Heart left ventricle (tissue), 16 donors: Measurements from ENCODE around the gene SSC5D. TPM values are rescaled to one million over a fixed set of nuclear protein-coding genes. Genes with fewer than 3 reads are reported as not detected.

Source experiments
- ATAC-seq, 4 donors: fragments of 200-7000 bp; cut with Tn5 transposase; one replicate each; pipeline ENCODE4 v1.9.1; 2020 to 2022; ENCODE audit warnings: moderate library complexity in 4 of 4, mild to moderate bottlenecking in 3 of 4, moderate number of reproducible peaks in 1 of 4
- DNase-seq, 5 donors: peaks; one replicate each; pipeline ENCODE4 v3.0.0-alpha.2; 2020
- H3K27ac ChIP-seq, 12 donors: fragments of 200-600 bp; sonication (generic) in 4 of 12; one replicate each; pipeline versions ENCODE4 v1.5.0 to v1.8.0; 2016 to 2022; ENCODE audit warnings: mild to moderate bottlenecking in 2 of 12
- H3K27me3 ChIP-seq, 9 donors: fragments of 200-600 bp; sonication (generic) in 2 of 9; one replicate each; pipeline versions ENCODE4 v1.5.1 to v1.8.0; 2016 to 2022; ENCODE audit warnings: mild to moderate bottlenecking in 3 of 9
- H3K36me3 ChIP-seq, 9 donors: fragments of 200-600 bp; sonication (generic) in 2 of 9; one replicate each; pipeline versions ENCODE4 v1.5.0 to v1.8.0; 2018 to 2022; ENCODE audit warnings: mild to moderate bottlenecking in 2 of 9
- H3K4me1 ChIP-seq, 12 donors: fragments of 200-600 bp; sonication (generic) in 4 of 12; one replicate each; pipeline versions ENCODE4 v1.5.0 to v1.8.0; 2016 to 2022; ENCODE audit warnings: mild to moderate bottlenecking in 3 of 12
- H3K4me3 ChIP-seq, 12 donors: fragments of 200-600 bp; sonication (generic) in 4 of 12; one replicate each; pipeline versions ENCODE4 v1.5.0 to v1.8.0; 2017 to 2022; ENCODE audit warnings: mild to moderate bottlenecking in 9 of 12, moderate library complexity in 4 of 12
- H3K9me3 ChIP-seq, 12 donors: fragments of 200-600 bp; sonication (generic) in 4 of 12; one replicate each; pipeline versions ENCODE4 v1.5.0 to v1.8.0; 2016 to 2022; ENCODE audit warnings: mild to moderate bottlenecking in 1 of 12
- CTCF ChIP-seq, 12 donors: fragments of 200-600 bp; sonication (generic) in 4 of 12; IDR thresholded peaks; one replicate each; pipeline versions ENCODE4 v1.5.0 to v1.8.0; 2018 to 2022; ENCODE audit warnings: antibody characterized with exemption in 12 of 12, mild to moderate bottlenecking in 5 of 12
- POLR2A ChIP-seq, 2 donors: fragments of 450-650 bp; IDR thresholded peaks; one replicate each; pipeline ENCODE4 v1.6.1; 2017; ENCODE audit warnings: antibody characterized with exemption in 2 of 2, mild to moderate bottlenecking in 2 of 2, moderate library complexity in 2 of 2
- WGBS, 4 donors: extraction: QIAGEN DNeasy Blood & Tissue Kit in 2 of 4; methylation state at CpG; one replicate each; pipeline versions ENCODE4 v1.1.5 to v1.1.7; 2013 to 2018; 5-methylcytosine and 5-hydroxymethylcytosine counted together
- intact Hi-C, 10 donors: fragments of 100-400 bp; cut with DNase I; formaldehyde crosslinking; loops; one replicate each; pipeline versions ENCODE4 v1.11.1 to v1.14.2; 2022
- polyA plus RNA-seq, 2 donors: library from polyadenylated mRNA; stranded (reverse); fragments of 200-250 nt; gene quantifications; one replicate each; pipeline ENCODE4 v1.2.3, GENCODE V29; 2013
- total RNA-seq, 9 donors: library from RNA; depleted of rRNA in 2 of 9; stranded (reverse); fragments of >200 nt in 2 of 9; fragmentation: NEBNext Ultra II Directional in 3 of 9; extraction: Animal tissue kit (Norgen Biotek cat#: 25700) in 3 of 9; gene quantifications; one replicate each; pipeline versions ENCODE4 v1.1.0 to v1.2.4, GENCODE V29; 2016 to 2023
- donor health status: ischemic (EF 13 %, LVEDD 7.1; RV severe dilation, severe dysfunction).
- donor health status: healthy with polysubstance abuse.
- donor health status: DM: no; HTN: yes; CAD: no.
- donor health status: DM: no; HTN: no; CAD: no.
- donor health status: ischemic (EF 25% LVEDD 6.9; RV normal size, moderate dysfunction).
- donor health status: ischemic (EF 25% LVEDD 5.7; RV mildly dilated, moderate dysfunction).
- donor health status: healthy.
- donor health status: DM: yes; HTN: yes; CAD: no.
- donor health status: ischemic (EF 35%, LVEDD 5.7; RV mildly dilated, moderate dysfunction).
- donor health status: nonischemic (EF 11% LVEDD 7.7; RV severe dilation, severe dysfunction).
- donor health status: DM: yes; HTN: yes; CAD: no.
- donor health status: PGD.
- donor health status: ischemic (EF 29% LVEDD 5.4; RV normal size, mild dysfunction).
- donor health status: nonischemic (EF 23%, LVEDD 6.1; RV moderate dilation, normal function).

The SSC5D gene
- total and polyA plus RNA-seq, 11 donors = 0.91 to 6.2 (median 3.1) TPM

DNA sequence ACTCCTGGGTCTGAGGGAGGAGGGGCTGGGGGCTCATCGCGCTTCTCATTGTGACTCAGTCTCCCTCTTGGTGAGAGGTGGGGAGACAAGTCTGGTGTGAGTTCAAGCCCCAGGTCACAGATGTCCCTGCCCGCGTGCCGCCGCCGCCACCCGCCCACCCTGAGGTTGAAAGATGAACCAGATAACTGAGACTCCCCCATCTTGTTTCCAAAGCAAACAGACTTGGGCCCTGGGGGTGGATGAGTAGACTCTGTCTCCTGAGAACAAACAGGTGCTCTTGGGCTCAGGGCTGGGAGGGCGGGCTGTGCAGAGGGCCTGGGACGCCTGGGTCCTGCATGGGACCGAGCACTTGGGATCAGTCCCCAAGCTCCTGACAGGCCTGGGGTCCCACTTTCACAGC, 48.1 kb downstream of the SSC5D start:
- H3K9me3 ChIP-seq = no peaks in the 10 kb centered on the region
- no peak for ATAC-seq
- 88 to 97% (median 94%) methylated on average over 8 to 11 of the region's 11 CpGs for WGBS, 4 donors
- peak overlapping the region in 1 of 12 donors; percentile 34 for H3K4me3 ChIP-seq
- intact Hi-C loops = no loop called here
- H3K36me3 ChIP-seq = no peaks in the 10 kb centered on the region
- no peak for DNase-seq
- H3K27me3 ChIP-seq = no peaks in the 10 kb centered on the region
- H3K4me1 ChIP-seq = peaks cover 0 to 8% (median 0%) of the 10 kb centered on the region in 12 donors
- no peak for TF ChIP-seq POLR2A (IDR thresholded peaks at IDR 0.05)
- TF ChIP-seq CTCF (IDR thresholded peaks at IDR 0.05) = no peak
- H3K27ac ChIP-seq = no peak overlapping the region

GRCh38 chr19:55536951-55537740, 48.9 kb downstream of the SSC5D start, which contains the start of gene SBK2:
Gene SBK2 (minus strand): TSS chr19:55537133. CDS start chr19:55536294, 839 bp downstream.
- no peaks in the 10 kb centered on the region for H3K27me3 ChIP-seq
- no peaks in the 10 kb centered on the region for H3K9me3 ChIP-seq
- H3K4me1 ChIP-seq = peaks cover 0 to 8% (median 0%) of the 10 kb centered on the region in 12 donors
- intact Hi-C loops = no loop called here
- ATAC-seq (peak in 2 of 4 donors; percentile 23 to 29), DNase-seq (no peak)
- 20 to 34% (median 30%) methylated on average over 8 to 14 of the region's 14 CpGs for WGBS, 4 donors
- peak within 1 kb of the TSS in 1 of 12 donors; percentile 34 for H3K4me3 ChIP-seq
- TF ChIP-seq CTCF (IDR thresholded peaks at IDR 0.05) (peak in 4 of 12 donors; percentile 13 to 26 (median 16)), POLR2A (IDR thresholded peaks at IDR 0.05) (no peak)
- no peak within 1 kb of the TSS for H3K27ac ChIP-seq
- H3K36me3 ChIP-seq = no peaks in the 10 kb centered on the region

DNA sequence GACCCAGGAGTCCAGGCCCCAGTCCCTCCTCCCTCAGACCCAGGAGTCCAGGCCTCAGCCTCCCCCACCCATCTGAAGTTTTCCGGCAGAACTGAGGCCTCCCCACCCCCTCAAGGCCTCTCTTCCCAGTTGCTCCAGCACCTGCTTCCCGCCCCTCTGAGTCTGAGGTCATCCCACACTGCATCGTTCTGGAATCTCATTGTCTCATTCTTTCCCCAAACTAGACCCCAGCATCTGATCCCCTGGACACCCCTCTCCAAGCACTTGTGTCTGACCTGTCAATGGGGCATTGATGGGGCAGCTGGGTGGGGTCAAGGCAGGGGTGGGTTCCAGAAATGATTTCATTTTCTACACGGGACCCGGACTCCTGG, 49.5 kb downstream of the SSC5D start:
- Histone ChIP-seq H3K27ac (no peak overlapping the region), H3K4me1 (peaks cover 0 to 8% (median 0%) of the 10 kb centered on the region in 12 donors), H3K27me3 (no peaks in the 10 kb centered on the region), H3K36me3 (no peaks in the 10 kb centered on the region), H3K9me3 (no peaks in the 10 kb centered on the region), H3K4me3 (no peak overlapping the region)
- ATAC-seq (no peak), DNase-seq (no peak)
- intact Hi-C loops = no loop called here
- no peak for TF ChIP-seq POLR2A (IDR thresholded peaks at IDR 0.05)
- TF ChIP-seq CTCF (IDR thresholded peaks at IDR 0.05) = no peak
- 63 to 75% (median 68%) methylated on average over 5 of the region's 5 CpGs for WGBS, 4 donors

DNA sequence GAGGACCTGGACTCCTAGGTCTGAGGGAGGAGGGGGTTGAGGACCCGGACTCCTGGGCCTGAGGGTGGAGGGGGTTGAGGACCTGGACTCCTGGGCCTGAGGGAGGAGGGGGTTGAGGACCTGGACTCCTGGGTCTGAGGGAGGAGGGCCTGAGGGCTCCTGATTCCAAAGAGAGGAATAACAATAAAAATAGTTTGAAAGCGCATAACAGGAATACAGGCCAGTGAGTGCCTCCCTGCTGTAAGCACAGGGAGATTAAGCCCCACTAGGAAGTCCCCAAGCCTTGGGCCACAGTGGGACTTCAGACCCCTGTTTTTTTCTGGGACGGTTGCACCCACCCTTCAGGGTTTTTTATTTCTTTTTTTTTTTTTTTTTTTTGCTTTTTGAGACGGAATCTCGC, 49.9 kb downstream of the SSC5D start:
- no peaks in the 10 kb centered on the region for H3K36me3 ChIP-seq
- DNase-seq = no peak
- H3K27me3 ChIP-seq = no peaks in the 10 kb centered on the region
- no peaks in the 10 kb centered on the region for H3K9me3 ChIP-seq
- H3K4me3 ChIP-seq = no peak overlapping the region
- H3K27ac ChIP-seq = no peak overlapping the region
- H3K4me1 ChIP-seq = peaks cover 0 to 8% (median 0%) of the 10 kb centered on the region in 12 donors
- WGBS, 4 donors = 85 to 90% (median 89%) methylated on average over 5 of the region's 5 CpGs
- intact Hi-C loops = no loop called here
- no peak for ATAC-seq
- TF ChIP-seq POLR2A (IDR thresholded peaks at IDR 0.05) (no peak), CTCF (IDR thresholded peaks at IDR 0.05) (no peak)
